HG03354 (cell line): ENCODE results near the gene TSHR.
"Not testable (repeated sequence)": the region's sequence is repeated elsewhere in the genome, so short reads cannot be mapped to it uniquely, and the experiment has no call there.

ENCODE experiments used
- ATAC-seq: cut with Tn5 transposase; IDR thresholded peaks from one replicate; pipeline ENCODE4 v1.9.1; 2021; ENCODE audit warnings: mild to moderate bottlenecking; ENCODE audit not compliant: unreplicated experiment, poor library complexity, severe bottlenecking

Gene TSHR

GRCh38 chr14:81055971-81056370 is 100.5 kb downstream of the TSHR start:
- no peak for ATAC-seq

- ATAC-seq: no peak
These were observed 107.0 kb downstream of the TSHR start for GRCh38 chr14:81062380-81062779.

GRCh38 chr14:81062816-81063215 is 107.4 kb downstream of the TSHR start:
- ATAC-seq: peak; percentile 97

- no peak for ATAC-seq
These were observed 111.3 kb downstream of the TSHR start for GRCh38 chr14:81066672-81067071.

- no peak for ATAC-seq
These were observed 111.7 kb downstream of the TSHR start for GRCh38 chr14:81067156-81067555.

- ATAC-seq: no peak
These were observed 112.9 kb downstream of the TSHR start for GRCh38 chr14:81068176-81068782.

GRCh38 chr14:81070511-81070910 is 115.1 kb downstream of the TSHR start:
- no peak for ATAC-seq

- no peak for ATAC-seq
These were observed 130.2 kb downstream of the TSHR start for GRCh38 chr14:81085596-81085995.

GRCh38 chr14:81087230-81087629 is 131.8 kb downstream of the TSHR start:
- no peak for ATAC-seq

- no peak for ATAC-seq
These were observed 135.7 kb downstream of the TSHR start for GRCh38 chr14:81091139-81091538.

- ATAC-seq: no peak
These were observed 136.2 kb downstream of the TSHR start for GRCh38 chr14:81091660-81092059.

GRCh38 chr14:81093651-81094050 is 138.2 kb downstream of the TSHR start:
- ATAC-seq: no peak

GRCh38 chr14:81095539-81095938 is 140.1 kb downstream of the TSHR start:
- ATAC-seq: no peak

- ATAC-seq: no peak
These were observed 141.2 kb downstream of the TSHR start for GRCh38 chr14:81096656-81097055.

GRCh38 chr14:81102217-81102616 is 146.8 kb downstream of the TSHR start:
- no peak for ATAC-seq

- ATAC-seq: no peak
These were observed 148.0 kb downstream of the TSHR start for GRCh38 chr14:81103443-81103842.

- no peak for ATAC-seq
These were observed 150.0 kb downstream of the TSHR start for GRCh38 chr14:81105378-81105777.

GRCh38 chr14:81105961-81106360 is 150.5 kb downstream of the TSHR start:
- no peak for ATAC-seq

- ATAC-seq: no peak
These were observed 154.8 kb downstream of the TSHR start for GRCh38 chr14:81110186-81110585.

GRCh38 chr14:81113176-81113575 is 157.8 kb downstream of the TSHR start:
- ATAC-seq: no peak

- not testable (repeated sequence) for ATAC-seq
These were observed 158.8 kb downstream of the TSHR start for GRCh38 chr14:81113945-81114820.
